HEK293 (cell line): ENCODE measurements around the gene SCML2.
"Not testable (repeated sequence)": the region's sequence is repeated elsewhere in the genome, so short reads cannot be mapped to it uniquely, and the experiment has no call there.

Experiments
- CTCF ChIA-PET: fragments of 350-600 bp; formaldehyde crosslinking; extraction: SDS; loops from one replicate; lab custom pipeline; 2021; ENCODE audit warnings: antibody characterized with exemption; lab: Yijun Ruan, JAX
- POLR2A ChIA-PET: fragments of 300-600 bp; formaldehyde crosslinking; extraction: SDS; loops from one replicate; lab custom pipeline; 2020; ENCODE audit warnings: antibody characterized with exemption, inconsistent platforms; lab: Yijun Ruan, JAX
- H3K27ac ChIP-seq: fragments of 200-500 bp; sonication (Bioruptor generic); 2 replicates; pipeline ENCODE4 v1.5.1; 2014; ENCODE audit warnings: low read depth, low read length, control low read depth, inconsistent platforms; ENCODE audit errors: extremely low read depth
- H3K36me3 ChIP-seq, 2 experiments: fragments of 200-500 bp in 1 of 2; sonication (Bioruptor generic) in 1 of 2; 1 replicate in 1 of 2; 2 replicates in 1 of 2; pipeline ENCODE4 v1.5.1; 2014 to 2017; ENCODE audit warnings: inconsistent platforms in 2 of 2, low read length in 2 of 2; ENCODE audit not compliant: control insufficient read depth in 2 of 2, insufficient read depth in 1 of 2
- H3K4me1 ChIP-seq: fragments of 200-500 bp; sonication (Bioruptor generic); 2 replicates; pipeline ENCODE4 v1.5.1; 2014; ENCODE audit warnings: mild to moderate bottlenecking, low read length, inconsistent platforms; ENCODE audit not compliant: control insufficient read depth, insufficient read depth
- H3K4me3 ChIP-seq: 2 replicates; pipeline ENCODE4 v1.5.1; 2011; ENCODE audit warnings: low read depth, mild to moderate bottlenecking, control low read depth, low read length, moderate library complexity
- H3K9me3 ChIP-seq: fragments of 200-500 bp; sonication (Bioruptor generic); 2 replicates; pipeline ENCODE4 v1.5.1; 2014; ENCODE audit warnings: low read depth, low read length, inconsistent platforms; ENCODE audit not compliant: control insufficient read depth, insufficient read depth
- ELK4 ChIP-seq: IDR thresholded peaks from 2 replicates; pipeline ENCODE4 v1.6.1; 2011; ENCODE audit warnings: mild to moderate bottlenecking, low read depth, low read length, borderline replicate concordance
- HOXC10 ChIP-seq: sonication (generic); formaldehyde crosslinking; IDR thresholded peaks from 2 replicates; pipeline ENCODE4 v1.8.1; 2023; ENCODE audit warnings: mild to moderate bottlenecking, missing genetic modification reagents
- YY2 ChIP-seq: fragments of 450-650 bp; formaldehyde crosslinking; IDR thresholded peaks from 2 replicates; pipeline ENCODE4 v1.5.1; 2016; ENCODE audit warnings: missing biosample characterization, missing genetic modification characterization
- ZNF132 ChIP-seq: fragments of 450-650 bp; formaldehyde crosslinking; IDR thresholded peaks from 2 replicates; pipeline ENCODE4 v1.5.1; 2017; ENCODE audit warnings: missing biosample characterization, missing genetic modification characterization, borderline replicate concordance
- ZNF239 ChIP-seq: fragments of 450-650 bp; formaldehyde crosslinking; IDR thresholded peaks from 2 replicates; pipeline ENCODE4 v1.5.1; 2016; ENCODE audit warnings: missing biosample characterization, missing genetic modification characterization
- ZNF292 ChIP-seq: fragments of 450-650 bp; formaldehyde crosslinking; IDR thresholded peaks from 2 replicates; pipeline ENCODE4 v1.5.1; 2016; ENCODE audit warnings: low read depth, missing biosample characterization, missing genetic modification characterization, borderline replicate concordance
- ZNF335 ChIP-seq: fragments of 450-650 bp; formaldehyde crosslinking; conservative IDR thresholded peaks from 2 replicates; pipeline ENCODE4 v1.5.1; 2016; ENCODE audit warnings: missing biosample characterization, missing genetic modification characterization
- ZNF341 ChIP-seq: fragments of 450-650 bp; formaldehyde crosslinking; IDR thresholded peaks from 2 replicates; pipeline ENCODE4; 2016; ENCODE audit warnings: low read depth, missing biosample characterization, missing genetic modification characterization
- ZNF394 ChIP-seq: fragments of 450-650 bp; formaldehyde crosslinking; IDR thresholded peaks from 2 replicates; pipeline ENCODE4 v1.5.1; 2016; ENCODE audit warnings: missing biosample characterization, missing genetic modification characterization, mild to moderate bottlenecking, moderate library complexity, borderline replicate concordance
- ZNF510 ChIP-seq: fragments of 450-650 bp; formaldehyde crosslinking; IDR thresholded peaks from 2 replicates; pipeline ENCODE4 v1.5.1; 2018; ENCODE audit warnings: mild to moderate bottlenecking, missing genetic modification characterization, missing biosample characterization; ENCODE audit not compliant: insufficient replicate concordance
- ZNF548 ChIP-seq: fragments of 450-650 bp; formaldehyde crosslinking; IDR thresholded peaks from 2 replicates; pipeline ENCODE4 v1.5.1; 2016; ENCODE audit warnings: missing biosample characterization, missing genetic modification characterization
- ZNF843 ChIP-seq: fragments of 450-650 bp; formaldehyde crosslinking; IDR thresholded peaks from 2 replicates; pipeline ENCODE4 v1.5.1; 2016; ENCODE audit warnings: missing biosample characterization, missing genetic modification characterization
- ZSCAN16 ChIP-seq: fragments of 450-650 bp; formaldehyde crosslinking; IDR thresholded peaks from 2 replicates; pipeline ENCODE4 v1.5.1; 2016; ENCODE audit warnings: missing biosample characterization, missing genetic modification characterization
- ZSCAN30 ChIP-seq: fragments of 450-650 bp; IDR thresholded peaks from 2 replicates; pipeline ENCODE4 v1.5.1; 2018; ENCODE audit warnings: missing biosample characterization, mild to moderate bottlenecking, missing genetic modification characterization, moderate library complexity
- TF ChIP-seq, protein P1 (sequence below): fragments of 450-650 bp; formaldehyde crosslinking; IDR thresholded peaks from 2 replicates; pipeline ENCODE4 v1.5.1; 2016; ENCODE audit warnings: missing biosample characterization, missing genetic modification characterization
- TF ChIP-seq, protein P2 (sequence below): fragments of 450-650 bp; formaldehyde crosslinking; IDR thresholded peaks from 2 replicates; pipeline ENCODE4 v1.5.1; 2016; ENCODE audit warnings: missing biosample characterization, missing genetic modification characterization, borderline replicate concordance
- TF ChIP-seq, protein P3 (sequence below): fragments of 450-650 bp; formaldehyde crosslinking; IDR thresholded peaks from 2 replicates; pipeline ENCODE4 v1.5.1; 2016; ENCODE audit warnings: missing biosample characterization, missing genetic modification characterization

Gene SCML2

GRCh38 chrX:18375131-18375805 lies 20.8 kb upstream of the SCML2 start:
- H3K4me1 ChIP-seq, POLR2A ChIA-PET, H3K4me3 ChIP-seq, H3K36me3 ChIP-seq, H3K27ac ChIP-seq, H3K9me3 ChIP-seq: not testable (repeated sequence)
- CTCF ChIA-PET = interaction anchor here (0.6 kb wide), 1 partner anchor 292 kb away, joined by 3 read pairs; no protein-coding TSS in a partner anchor

GRCh38 chrX:18369096-18369495 lies 14.6 kb upstream of the SCML2 start:
- H3K36me3 ChIP-seq, H3K4me3 ChIP-seq, H3K27ac ChIP-seq, POLR2A ChIA-PET, H3K4me1 ChIP-seq, H3K9me3 ChIP-seq, CTCF ChIA-PET: not testable (repeated sequence)

GRCh38 chrX:18368402-18368801 lies 13.9 kb upstream of the SCML2 start:
- H3K9me3 ChIP-seq = no peaks in the 10 kb centered on the region
- ChIA-PET POLR2A (interaction anchor here (0.6 kb wide), 1 partner anchor 13 kb away, joined by 3 read pairs; no protein-coding TSS in a partner anchor), CTCF (interaction anchor here (1.3 kb wide), 1 partner anchor 9 kb away, joined by 4 read pairs; no protein-coding TSS in a partner anchor)
- no peaks in the 10 kb centered on the region for H3K36me3 ChIP-seq
- TF ChIP-seq, protein P1, sequence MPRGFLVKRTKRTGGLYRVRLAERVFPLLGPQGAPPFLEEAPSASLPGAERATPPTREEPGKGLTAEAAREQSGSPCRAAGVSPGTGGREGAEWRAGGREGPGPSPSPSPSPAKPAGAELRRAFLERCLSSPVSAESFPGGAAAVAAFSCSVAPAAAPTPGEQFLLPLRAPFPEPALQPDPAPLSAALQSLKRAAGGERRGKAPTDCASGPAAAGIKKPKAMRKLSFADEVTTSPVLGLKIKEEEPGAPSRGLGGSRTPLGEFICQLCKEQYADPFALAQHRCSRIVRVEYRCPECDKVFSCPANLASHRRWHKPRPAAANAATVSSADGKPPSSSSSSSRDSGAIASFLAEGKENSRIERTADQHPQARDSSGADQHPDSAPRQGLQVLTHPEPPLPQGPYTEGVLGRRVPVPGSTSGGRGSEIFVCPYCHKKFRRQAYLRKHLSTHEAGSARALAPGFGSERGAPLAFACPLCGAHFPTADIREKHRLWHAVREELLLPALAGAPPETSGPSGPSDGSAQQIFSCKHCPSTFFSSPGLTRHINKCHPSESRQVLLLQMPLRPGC (tag by site-specific recombination) = no peak
- TF ChIP-seq ZNF335 (tag by site-specific recombination) = peak; percentile 39; the same call in 1 of the 2 replicates
- H3K4me3 ChIP-seq = no peak overlapping the region
- H3K4me1 ChIP-seq = no peaks in the 10 kb centered on the region
- H3K27ac ChIP-seq = no peak overlapping the region

DNA sequence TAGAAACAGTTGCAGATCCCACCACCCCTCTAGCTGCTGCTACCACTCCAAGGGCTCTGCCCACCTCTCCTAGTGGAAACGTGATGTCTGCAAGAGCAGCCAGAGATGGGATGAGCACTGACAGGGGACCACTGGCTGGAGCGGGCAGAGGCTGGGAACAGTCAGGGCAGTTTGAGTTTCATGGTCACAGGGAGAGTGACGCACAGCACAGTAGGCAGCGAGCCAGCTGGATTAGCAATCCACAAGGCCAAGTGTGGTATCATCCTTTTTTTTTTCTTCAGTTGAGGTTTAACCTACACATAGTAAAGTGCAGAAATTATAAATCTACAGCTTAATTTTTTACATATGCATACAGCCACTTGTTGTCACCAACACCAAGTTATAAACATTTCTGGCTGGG lies 6.4 kb upstream of the SCML2 start:
- H3K4me3 ChIP-seq = no peak overlapping the region
- H3K27ac ChIP-seq = no peak overlapping the region
- no peaks in the 10 kb centered on the region for H3K36me3 ChIP-seq
- H3K4me1 ChIP-seq = no peaks in the 10 kb centered on the region
- H3K9me3 ChIP-seq = no peaks in the 10 kb centered on the region
- ChIA-PET POLR2A (no interaction called here), CTCF (interaction anchor here (0.6 kb wide), 1 partner anchor 36 kb away, joined by 3 read pairs; no protein-coding TSS in a partner anchor)
- TF ChIP-seq ZNF843 (tag by site-specific recombination) (no peak), ZNF132 (tag by site-specific recombination) (no peak), ZNF341 (no peak), ZSCAN30 (tag by site-specific recombination) (no peak), ZNF548 (tag by site-specific recombination) (no peak), ELK4 (no peak), HOXC10 (no peak), YY2 (tag by site-specific recombination) (no peak), ZNF292 (tag by site-specific recombination) (no peak), ZNF394 (tag by site-specific recombination) (no peak), ZNF239 (tag by site-specific recombination) (no peak), ZNF510 (tag by site-specific recombination) (no peak), ZSCAN16 (tag by site-specific recombination) (no peak)
- TF ChIP-seq, protein P2, sequence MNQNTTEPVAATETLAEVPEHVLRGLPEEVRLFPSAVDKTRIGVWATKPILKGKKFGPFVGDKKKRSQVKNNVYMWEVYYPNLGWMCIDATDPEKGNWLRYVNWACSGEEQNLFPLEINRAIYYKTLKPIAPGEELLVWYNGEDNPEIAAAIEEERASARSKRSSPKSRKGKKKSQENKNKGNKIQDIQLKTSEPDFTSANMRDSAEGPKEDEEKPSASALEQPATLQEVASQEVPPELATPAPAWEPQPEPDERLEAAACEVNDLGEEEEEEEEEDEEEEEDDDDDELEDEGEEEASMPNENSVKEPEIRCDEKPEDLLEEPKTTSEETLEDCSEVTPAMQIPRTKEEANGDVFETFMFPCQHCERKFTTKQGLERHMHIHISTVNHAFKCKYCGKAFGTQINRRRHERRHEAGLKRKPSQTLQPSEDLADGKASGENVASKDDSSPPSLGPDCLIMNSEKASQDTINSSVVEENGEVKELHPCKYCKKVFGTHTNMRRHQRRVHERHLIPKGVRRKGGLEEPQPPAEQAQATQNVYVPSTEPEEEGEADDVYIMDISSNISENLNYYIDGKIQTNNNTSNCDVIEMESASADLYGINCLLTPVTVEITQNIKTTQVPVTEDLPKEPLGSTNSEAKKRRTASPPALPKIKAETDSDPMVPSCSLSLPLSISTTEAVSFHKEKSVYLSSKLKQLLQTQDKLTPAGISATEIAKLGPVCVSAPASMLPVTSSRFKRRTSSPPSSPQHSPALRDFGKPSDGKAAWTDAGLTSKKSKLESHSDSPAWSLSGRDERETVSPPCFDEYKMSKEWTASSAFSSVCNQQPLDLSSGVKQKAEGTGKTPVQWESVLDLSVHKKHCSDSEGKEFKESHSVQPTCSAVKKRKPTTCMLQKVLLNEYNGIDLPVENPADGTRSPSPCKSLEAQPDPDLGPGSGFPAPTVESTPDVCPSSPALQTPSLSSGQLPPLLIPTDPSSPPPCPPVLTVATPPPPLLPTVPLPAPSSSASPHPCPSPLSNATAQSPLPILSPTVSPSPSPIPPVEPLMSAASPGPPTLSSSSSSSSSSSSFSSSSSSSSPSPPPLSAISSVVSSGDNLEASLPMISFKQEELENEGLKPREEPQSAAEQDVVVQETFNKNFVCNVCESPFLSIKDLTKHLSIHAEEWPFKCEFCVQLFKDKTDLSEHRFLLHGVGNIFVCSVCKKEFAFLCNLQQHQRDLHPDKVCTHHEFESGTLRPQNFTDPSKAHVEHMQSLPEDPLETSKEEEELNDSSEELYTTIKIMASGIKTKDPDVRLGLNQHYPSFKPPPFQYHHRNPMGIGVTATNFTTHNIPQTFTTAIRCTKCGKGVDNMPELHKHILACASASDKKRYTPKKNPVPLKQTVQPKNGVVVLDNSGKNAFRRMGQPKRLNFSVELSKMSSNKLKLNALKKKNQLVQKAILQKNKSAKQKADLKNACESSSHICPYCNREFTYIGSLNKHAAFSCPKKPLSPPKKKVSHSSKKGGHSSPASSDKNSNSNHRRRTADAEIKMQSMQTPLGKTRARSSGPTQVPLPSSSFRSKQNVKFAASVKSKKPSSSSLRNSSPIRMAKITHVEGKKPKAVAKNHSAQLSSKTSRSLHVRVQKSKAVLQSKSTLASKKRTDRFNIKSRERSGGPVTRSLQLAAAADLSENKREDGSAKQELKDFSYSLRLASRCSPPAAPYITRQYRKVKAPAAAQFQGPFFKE (tag by site-specific recombination) = no peak
- TF ChIP-seq, protein P3, sequence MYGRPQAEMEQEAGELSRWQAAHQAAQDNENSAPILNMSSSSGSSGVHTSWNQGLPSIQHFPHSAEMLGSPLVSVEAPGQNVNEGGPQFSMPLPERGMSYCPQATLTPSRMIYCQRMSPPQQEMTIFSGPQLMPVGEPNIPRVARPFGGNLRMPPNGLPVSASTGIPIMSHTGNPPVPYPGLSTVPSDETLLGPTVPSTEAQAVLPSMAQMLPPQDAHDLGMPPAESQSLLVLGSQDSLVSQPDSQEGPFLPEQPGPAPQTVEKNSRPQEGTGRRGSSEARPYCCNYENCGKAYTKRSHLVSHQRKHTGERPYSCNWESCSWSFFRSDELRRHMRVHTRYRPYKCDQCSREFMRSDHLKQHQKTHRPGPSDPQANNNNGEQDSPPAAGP (tag by site-specific recombination) = no peak
